Lower leg skin (tissue), 4 donors: ENCODE data around the gene AHRR. TPM values are rescaled to one million over a fixed set of nuclear protein-coding genes. Genes with fewer than 3 reads are reported as not detected.

ENCODE experiments used
- DNase-seq, 2 donors: peaks; one replicate each; pipeline ENCODE4 v3.0.0-alpha.2; 2019; ENCODE audit warnings: low spot score in 2 of 2
- H3K4me3 ChIP-seq: fragments of 200-600 bp; sonication (generic); 2 replicates; pipeline ENCODE4 v1.5.1; 2017; ENCODE audit warnings: mild to moderate bottlenecking, low read depth; ENCODE audit not compliant: poor library complexity, severe bottlenecking
- CTCF ChIP-seq, 3 donors: fragments of 450-650 bp; IDR thresholded peaks; one replicate each; pipeline ENCODE4 v1.5.1; 2016; ENCODE audit warnings: antibody characterized with exemption in 3 of 3, mild to moderate bottlenecking in 3 of 3, moderate library complexity in 2 of 3
- POLR2A ChIP-seq, 2 donors: fragments of 450-650 bp; IDR thresholded peaks; one replicate each; pipeline ENCODE4 v1.6.1; 2016 to 2017; ENCODE audit warnings: antibody characterized with exemption in 2 of 2, mild to moderate bottlenecking in 1 of 2, moderate library complexity in 1 of 2
- WGBS, 2 donors: methylation state at CpG; one replicate each; pipeline ENCODE4 v1.1.5; 2018; 5-methylcytosine and 5-hydroxymethylcytosine counted together
- intact Hi-C: fragments of 100-400 bp; cut with DNase I; formaldehyde crosslinking; loops from one replicate; pipeline ENCODE4 v1.15.0; 2023; ENCODE audit warnings: low total_unique reads
- total RNA-seq, 4 donors: library from RNA; depleted of rRNA; stranded (reverse); fragments of >200 nt; gene quantifications; one replicate each; pipeline ENCODE4 v1.1.0, GENCODE V29; 2016

Gene AHRR
- total RNA-seq, 4 donors from 2014 or later, result 3.6 to 19.6 (median 6.0) TPM

GRCh38 chr5:372556-372995, 51.1 kb downstream of the AHRR start:
- intact Hi-C loops, result no loop called here
- TF ChIP-seq POLR2A (IDR thresholded peaks at IDR 0.05), result no peak
- no peak for TF ChIP-seq CTCF (IDR thresholded peaks at IDR 0.05)
- DNase-seq, result peak; percentile 11 to 81
- no peak overlapping the region for H3K4me3 ChIP-seq
- WGBS, 2 donors, result 89% methylated on average over 9 to 11 of the region's 13 CpGs

GRCh38 chr5:372996-373709, 51.6 kb downstream of the AHRR start:
- H3K4me3 ChIP-seq, result no peak overlapping the region
- no peak for TF ChIP-seq CTCF (IDR thresholded peaks at IDR 0.05)
- TF ChIP-seq POLR2A (IDR thresholded peaks at IDR 0.05), result no peak
- peak; percentile 15 to 85 for DNase-seq
- 59 to 73% methylated on average over 18 to 20 of the region's 27 CpGs for WGBS, 2 donors
- intact Hi-C loops, result no loop called here

GRCh38 chr5:373710-374602, 52.4 kb downstream of the AHRR start:
- no peak overlapping the region for H3K4me3 ChIP-seq
- TF ChIP-seq POLR2A (IDR thresholded peaks at IDR 0.05), result no peak
- no peak for TF ChIP-seq CTCF (IDR thresholded peaks at IDR 0.05)
- intact Hi-C loops, result no loop called here
- peak; percentile 14 to 88 for DNase-seq
- WGBS, 2 donors, result 6 to 20% methylated on average over 7 to 20 of the region's 86 CpGs

GRCh38 chr5:374631-375335, 53.3 kb downstream of the AHRR start:
- intact Hi-C loops, result no loop called here
- TF ChIP-seq CTCF (IDR thresholded peaks at IDR 0.05) (no peak), POLR2A (IDR thresholded peaks at IDR 0.05) (no peak)
- peak; percentile 11 to 84 for DNase-seq
- 80 to 84% methylated on average over 15 to 17 of the region's 19 CpGs for WGBS, 2 donors
- H3K4me3 ChIP-seq, result no peak overlapping the region

GRCh38 chr5:375336-375920, 53.9 kb downstream of the AHRR start:
- intact Hi-C loops, result no loop called here
- TF ChIP-seq POLR2A (IDR thresholded peaks at IDR 0.05) (no peak), CTCF (IDR thresholded peaks at IDR 0.05) (no peak)
- no peak overlapping the region for H3K4me3 ChIP-seq
- DNase-seq, result peak; percentile 13 to 70
- 93% methylated on average over 15 to 18 of the region's 21 CpGs for WGBS, 2 donors
